ENCODE measurements around the gene PTCH2.
"Not testable (repeated sequence)": the region's sequence is repeated elsewhere in the genome, so short reads cannot be mapped to it uniquely, and the experiment has no call there.

The PTCH2 gene

GRCh38 chr1:44842486-44842861 lies 579 bp downstream of the PTCH2 start:
- DNase-seq (ENCODE audit: low spot score): no peak

- DNase-seq (ENCODE audit: low spot score): no peak
These were observed 3.5 kb downstream of the PTCH2 start for GRCh38 chr1:44839576-44839975.

- not testable (repeated sequence) for DNase-seq (ENCODE audit: low spot score)
These were observed 4.8 kb downstream of the PTCH2 start for GRCh38 chr1:44838294-44838693.

GRCh38 chr1:44835738-44836675 lies 7.0 kb downstream of the PTCH2 start:
- DNase-seq (ENCODE audit: low spot score): peak; percentile 88

GRCh38 chr1:44834328-44834727 lies 8.7 kb downstream of the PTCH2 start:
- no peak for DNase-seq (ENCODE audit: low spot score)

GRCh38 chr1:44832056-44832705 lies 10.9 kb downstream of the PTCH2 start:
- no peak for DNase-seq (ENCODE audit: low spot score)

GRCh38 chr1:44831516-44831915 lies 11.5 kb downstream of the PTCH2 start:
- no peak for DNase-seq (ENCODE audit: low spot score)

- DNase-seq (ENCODE audit: low spot score): no peak
These were observed 12.2 kb downstream of the PTCH2 start for GRCh38 chr1:44830900-44831304.

- no peak for DNase-seq (ENCODE audit: low spot score)
These were observed 13.3 kb downstream of the PTCH2 start for GRCh38 chr1:44829506-44830384.

- DNase-seq (ENCODE audit: low spot score): no peak
These were observed 14.1 kb downstream of the PTCH2 start for GRCh38 chr1:44828841-44829440.

- DNase-seq (ENCODE audit: low spot score): no peak
These were observed 14.9 kb downstream of the PTCH2 start for GRCh38 chr1:44828003-44828651.

- no peak for DNase-seq (ENCODE audit: low spot score)
These were observed 15.7 kb downstream of the PTCH2 start for GRCh38 chr1:44827197-44828002.

- no peak for DNase-seq (ENCODE audit: low spot score)
These were observed 16.5 kb downstream of the PTCH2 start for GRCh38 chr1:44826375-44827196.

- not testable (repeated sequence) for DNase-seq (ENCODE audit: low spot score)
These were observed 18.7 kb downstream of the PTCH2 start for GRCh38 chr1:44824392-44824791.

GRCh38 chr1:44822981-44823451 lies 20.0 kb downstream of the PTCH2 start:
- DNase-seq (ENCODE audit: low spot score): no peak

GRCh38 chr1:44822131-44822701 lies 20.8 kb downstream of the PTCH2 start:
- no peak for DNase-seq (ENCODE audit: low spot score)

- DNase-seq (ENCODE audit: low spot score): no peak
These were observed 21.8 kb downstream of the PTCH2 start for GRCh38 chr1:44821240-44821715.

GRCh38 chr1:44820328-44821239 lies 22.5 kb downstream of the PTCH2 start:
- no peak for DNase-seq (ENCODE audit: low spot score)
